Stomach smooth muscle (tissue), 2 donors: ENCODE measurements around the gene PRR14L.

Experiments used
- H3K27ac ChIP-seq: one replicate; pipeline ENCODE4 v1.7.0; 2013; ENCODE audit warnings: mild to moderate bottlenecking, low read length, inconsistent platforms
- H3K27me3 ChIP-seq, 2 donors: one replicate each; pipeline ENCODE4 v1.7.0; 2013; ENCODE audit warnings: low read length in 2 of 2; ENCODE audit not compliant: insufficient read depth in 2 of 2, control insufficient read depth in 1 of 2
- H3K36me3 ChIP-seq, 2 donors: one replicate each; pipeline ENCODE4 v1.7.0; 2013; ENCODE audit warnings: low read length in 2 of 2; ENCODE audit not compliant: control insufficient read depth in 2 of 2, insufficient read depth in 2 of 2
- H3K4me1 ChIP-seq: one replicate; pipeline ENCODE4 v1.7.0; 2013; ENCODE audit warnings: low read length; ENCODE audit not compliant: control insufficient read depth, insufficient read depth
- H3K4me3 ChIP-seq, 2 donors: one replicate each; pipeline ENCODE4 v1.7.0; 2013; ENCODE audit warnings: low read length in 2 of 2
- H3K9ac ChIP-seq, 2 donors: one replicate each; pipeline ENCODE4 v1.7.0; 2013; ENCODE audit warnings: low read length in 2 of 2, mild to moderate bottlenecking in 1 of 2
- H3K9me3 ChIP-seq, 2 donors: one replicate each; pipeline ENCODE4 v1.7.0; 2013; ENCODE audit warnings: low read length in 2 of 2; ENCODE audit not compliant: control insufficient read depth in 2 of 2
- donor health status: healthy.
- donor health status: Pancreatic carcinoma.

PRR14L gene

GRCh38 chr22:31654408-31654807 lies 95.5 kb downstream of the PRR14L start:
- H3K27me3 ChIP-seq, result no peaks in the 10 kb centered on the region
- no peaks in the 10 kb centered on the region for H3K36me3 ChIP-seq
- H3K4me1 ChIP-seq, result no peaks in the 10 kb centered on the region
- no peak overlapping the region for H3K27ac ChIP-seq
- H3K9ac ChIP-seq, result no peak overlapping the region
- no peak overlapping the region for H3K4me3 ChIP-seq
- no peaks in the 10 kb centered on the region for H3K9me3 ChIP-seq

- no peak overlapping the region for H3K27ac ChIP-seq
- H3K27me3 ChIP-seq, result no peaks in the 10 kb centered on the region
- no peaks in the 10 kb centered on the region for H3K9me3 ChIP-seq
- H3K4me1 ChIP-seq, result no peaks in the 10 kb centered on the region
- no peak overlapping the region for H3K9ac ChIP-seq
- peaks cover 0 to 3% of the 10 kb centered on the region in 2 donors for H3K36me3 ChIP-seq
- H3K4me3 ChIP-seq, result no peak overlapping the region
These were observed 96.0 kb downstream of the PRR14L start for GRCh38 chr22:31653944-31654343.

DNA sequence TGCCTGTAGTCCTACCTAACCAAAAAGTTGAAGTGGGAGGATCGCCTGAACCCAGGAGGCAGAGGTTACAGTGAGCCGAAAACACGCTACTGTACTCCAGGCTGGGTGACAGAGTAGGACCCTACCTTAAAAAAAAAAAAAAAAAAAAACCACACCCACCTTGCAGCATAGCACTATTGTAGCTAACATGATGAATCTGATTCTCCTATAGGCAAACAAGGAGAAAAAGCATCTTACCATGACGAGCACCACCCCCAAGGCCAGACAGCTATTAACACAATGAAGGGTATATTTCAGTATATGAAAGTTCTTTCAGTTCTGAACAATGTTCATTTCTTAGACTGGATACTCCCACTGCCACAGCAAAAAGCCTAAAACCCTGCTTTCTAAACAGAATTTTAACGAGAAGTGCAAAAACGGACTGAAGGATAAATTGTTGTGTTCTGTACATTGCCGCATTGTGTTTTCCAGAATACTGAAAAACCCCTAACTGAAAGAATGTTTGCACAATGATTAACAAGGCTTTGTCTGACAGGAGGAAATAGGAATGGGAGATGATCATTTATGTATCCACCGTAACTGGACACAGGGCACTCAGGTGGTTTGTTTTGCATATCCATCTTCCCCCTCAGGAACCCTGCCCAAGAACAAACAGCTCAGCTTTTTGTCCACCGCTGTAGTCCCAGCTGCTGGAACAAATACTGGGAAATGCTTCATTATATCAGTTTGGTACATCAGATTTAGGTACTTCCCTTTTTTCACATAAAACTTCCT lies 96.8 kb downstream of the PRR14L start:
- Histone ChIP-seq H3K27me3 (no peaks in the 10 kb centered on the region), H3K27ac (no peak overlapping the region), H3K36me3 (peaks cover 4 to 7% of the 10 kb centered on the region in 2 donors), H3K9me3 (no peaks in the 10 kb centered on the region), H3K4me3 (no peak overlapping the region), H3K9ac (no peak overlapping the region), H3K4me1 (no peaks in the 10 kb centered on the region)

- Histone ChIP-seq H3K9ac (no peak overlapping the region), H3K4me1 (no peaks in the 10 kb centered on the region), H3K36me3 (peaks cover 13 to 16% of the 10 kb centered on the region in 2 donors), H3K9me3 (no peaks in the 10 kb centered on the region), H3K4me3 (no peak overlapping the region), H3K27me3 (no peaks in the 10 kb centered on the region), H3K27ac (no peak overlapping the region)
These were observed 97.8 kb downstream of the PRR14L start for GRCh38 chr22:31652088-31652487.

GRCh38 chr22:31651664-31652063 lies 98.3 kb downstream of the PRR14L start:
- peaks cover 17 to 18% of the 10 kb centered on the region in 2 donors for H3K36me3 ChIP-seq
- H3K27ac ChIP-seq, result no peak overlapping the region
- no peaks in the 10 kb centered on the region for H3K27me3 ChIP-seq
- H3K9ac ChIP-seq, result no peak overlapping the region
- H3K9me3 ChIP-seq, result no peaks in the 10 kb centered on the region
- no peaks in the 10 kb centered on the region for H3K4me1 ChIP-seq
- no peak overlapping the region for H3K4me3 ChIP-seq

DNA sequence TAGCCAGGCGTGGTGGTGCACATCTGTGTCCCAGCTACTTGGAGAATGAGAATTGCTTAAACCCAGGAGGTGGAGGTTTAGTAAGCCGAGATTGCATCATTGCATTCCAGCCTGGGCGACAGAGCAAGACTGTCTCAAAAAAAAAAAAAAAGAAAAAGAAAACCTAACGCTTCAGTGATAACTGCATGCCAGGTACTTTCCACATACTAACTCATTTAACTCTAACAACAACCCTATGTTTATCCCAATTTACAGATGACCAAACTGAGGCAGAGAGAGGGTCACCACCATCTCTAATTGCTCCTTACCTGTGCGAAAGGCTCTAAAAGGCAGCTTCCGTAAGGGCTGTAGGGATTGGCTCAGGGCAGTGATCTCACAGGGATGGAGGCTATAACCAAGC lies 99.5 kb downstream of the PRR14L start:
- Histone ChIP-seq H3K4me3 (no peak overlapping the region), H3K9me3 (no peaks in the 10 kb centered on the region), H3K27me3 (no peaks in the 10 kb centered on the region), H3K9ac (no peak overlapping the region), H3K36me3 (peaks cover 21% of the 10 kb centered on the region in 2 donors), H3K27ac (no peak overlapping the region), H3K4me1 (no peaks in the 10 kb centered on the region)

DNA sequence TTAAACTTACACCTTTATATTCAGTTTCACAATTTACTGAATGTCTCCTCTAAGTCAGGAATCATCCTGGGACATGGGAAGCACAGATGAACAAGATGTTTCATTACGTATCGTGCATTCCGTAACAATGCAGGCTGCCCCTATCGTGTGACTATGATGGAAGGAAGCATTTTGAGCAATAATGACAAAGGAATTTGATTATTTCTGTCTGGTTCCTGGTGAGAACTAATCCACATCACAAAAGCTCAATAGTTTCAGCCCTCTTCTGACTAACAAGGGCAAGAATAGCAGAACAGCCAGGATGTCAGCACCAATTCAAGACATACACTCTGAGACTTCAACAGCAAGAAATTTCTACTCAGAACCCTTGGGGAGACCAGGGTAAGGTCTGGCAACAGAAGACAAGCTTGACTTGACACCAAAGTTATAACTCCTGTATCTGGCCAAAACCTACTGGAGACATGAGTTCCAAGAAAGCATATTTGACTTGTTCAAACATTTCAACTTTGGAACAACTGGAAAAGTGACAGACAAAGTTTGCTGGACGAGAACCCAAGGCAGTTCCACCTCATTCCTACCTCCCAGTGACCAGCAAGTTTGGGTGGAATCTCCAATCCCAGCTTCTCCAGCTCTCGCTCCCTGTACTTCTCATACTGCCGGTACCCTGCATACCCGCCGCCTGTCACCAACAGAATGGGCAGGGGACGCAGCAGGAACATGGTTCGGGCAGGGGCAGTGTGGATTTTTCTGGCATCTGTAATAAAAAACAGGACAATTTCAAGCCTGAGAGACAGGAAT lies 102.2 kb downstream of the PRR14L start:
- Histone ChIP-seq H3K36me3 (peaks cover 21% of the 10 kb centered on the region in 2 donors), H3K4me1 (no peaks in the 10 kb centered on the region), H3K4me3 (no peak overlapping the region), H3K9ac (no peak overlapping the region), H3K27ac (no peak overlapping the region), H3K9me3 (no peaks in the 10 kb centered on the region), H3K27me3 (no peaks in the 10 kb centered on the region)

DNA sequence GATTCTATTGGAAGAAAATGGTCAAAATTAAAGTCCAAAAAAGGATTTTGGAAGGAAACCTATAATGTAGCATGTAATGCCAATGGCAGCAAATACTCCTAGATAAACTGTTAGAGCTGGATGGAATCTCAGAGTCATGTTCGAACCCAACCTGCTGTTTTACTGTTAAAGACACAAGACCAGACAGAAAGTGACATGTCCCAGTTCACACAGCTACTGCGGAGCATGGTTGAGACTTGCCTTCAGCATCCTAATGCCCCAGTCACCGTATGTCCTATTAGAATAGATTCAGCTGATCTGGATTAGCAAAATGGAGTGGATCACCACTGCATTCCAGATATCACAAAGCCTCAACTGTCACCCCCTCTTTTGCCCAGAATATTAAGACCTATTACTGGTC lies 102.9 kb downstream of the PRR14L start:
- no peaks in the 10 kb centered on the region for H3K4me1 ChIP-seq
- no peak overlapping the region for H3K4me3 ChIP-seq
- no peak overlapping the region for H3K27ac ChIP-seq
- no peaks in the 10 kb centered on the region for H3K27me3 ChIP-seq
- peaks cover 21% of the 10 kb centered on the region in 2 donors for H3K36me3 ChIP-seq
- no peak overlapping the region for H3K9ac ChIP-seq
- H3K9me3 ChIP-seq, result no peaks in the 10 kb centered on the region

DNA sequence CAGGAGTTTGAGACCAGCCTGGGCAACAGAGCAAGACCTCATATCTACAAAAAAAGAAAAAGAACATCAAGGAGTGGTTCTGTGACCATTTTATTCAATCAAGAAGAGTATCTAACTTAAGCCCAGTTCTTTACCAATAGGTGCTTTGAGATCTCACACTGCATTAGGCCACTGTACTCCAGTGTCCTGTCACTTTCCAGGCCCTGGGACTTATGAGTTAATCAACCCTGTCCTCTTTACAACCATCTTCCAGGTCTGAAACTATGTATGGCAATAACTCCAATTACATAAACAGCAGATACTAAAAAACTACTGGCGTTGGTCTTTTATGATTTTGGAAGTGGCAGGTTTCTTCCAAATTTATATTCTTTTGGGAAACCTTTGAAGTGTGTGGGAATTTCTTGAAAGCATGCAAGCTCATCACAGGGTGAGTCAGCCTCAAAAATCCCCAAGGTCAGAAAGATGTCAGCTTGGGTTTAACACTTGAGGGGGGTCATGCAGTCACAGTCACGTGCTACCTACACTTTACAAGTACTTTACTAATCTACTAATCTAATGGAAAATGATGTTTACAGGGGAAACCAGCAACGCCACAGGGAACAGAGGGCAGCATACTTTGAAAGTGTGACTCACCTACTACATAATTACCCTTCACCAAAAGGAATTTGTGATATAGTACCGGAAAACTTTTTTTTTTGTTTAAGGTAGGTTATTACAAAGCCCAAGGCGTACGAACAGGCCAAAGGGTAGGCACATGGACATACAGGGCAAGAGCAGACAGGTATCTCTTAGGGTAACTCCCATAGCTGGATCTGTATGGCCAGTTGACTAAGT lies 103.5 kb downstream of the PRR14L start:
- no peaks in the 10 kb centered on the region for H3K4me1 ChIP-seq
- H3K36me3 ChIP-seq, result peaks cover 21% of the 10 kb centered on the region in 2 donors
- no peak overlapping the region for H3K9ac ChIP-seq
- H3K9me3 ChIP-seq, result no peaks in the 10 kb centered on the region
- H3K27me3 ChIP-seq, result no peaks in the 10 kb centered on the region
- H3K4me3 ChIP-seq, result no peak overlapping the region
- peak overlapping the region; percentile 18 for H3K27ac ChIP-seq

DNA sequence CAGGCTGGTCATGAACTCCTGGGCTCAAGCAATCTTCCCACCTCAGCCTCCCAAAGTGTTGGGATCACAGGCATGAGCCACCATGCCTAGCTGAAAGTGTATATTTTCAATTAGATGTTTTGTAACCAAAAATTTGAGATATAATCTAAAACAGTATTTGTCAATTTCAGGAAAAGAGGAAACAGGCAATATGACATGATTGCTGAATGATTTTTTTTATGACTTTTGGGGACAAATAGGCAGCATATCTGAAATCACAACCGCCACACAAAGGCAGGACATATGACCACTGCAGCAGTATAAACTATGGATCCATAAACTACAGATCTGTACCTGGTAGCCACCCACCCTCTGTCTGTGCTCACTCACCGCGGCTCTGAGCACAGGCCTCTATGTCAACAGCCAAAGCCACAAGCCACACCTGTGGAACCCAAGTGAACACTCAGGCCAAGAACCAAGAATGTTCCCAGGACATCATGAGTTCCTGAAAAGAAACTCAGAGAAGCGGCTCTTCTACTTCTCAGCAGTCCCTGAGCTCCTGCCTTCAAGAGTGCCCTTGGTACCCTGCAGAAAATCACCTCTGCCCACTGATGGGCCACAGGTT lies 110.4 kb downstream of the PRR14L start:
- Histone ChIP-seq H3K9me3 (no peaks in the 10 kb centered on the region), H3K27ac (no peak overlapping the region), H3K27me3 (no peaks in the 10 kb centered on the region), H3K4me3 (no peak overlapping the region), H3K4me1 (peaks cover 3% of the 10 kb centered on the region), H3K36me3 (no peaks in the 10 kb centered on the region), H3K9ac (no peak overlapping the region)
